ENCODE data around the gene ALMS1. TPM values are rescaled to one million over a fixed set of nuclear protein-coding genes. Genes with fewer than 3 reads are reported as not detected.

Gene ALMS1
- total RNA-seq, 1 experiment from 2014 or later = 27.6 TPM

- no TSS peak for BruUV-seq (replicated peaks)
- Histone ChIP-seq H3K9ac (ENCODE audit: low read length) (no peak overlapping the region), H3K9me3 (ENCODE audit: low read length) (no peaks in the 10 kb centered on the region), H3K36me3 (ENCODE audit: low read depth, low read length) (no peaks in the 10 kb centered on the region), H2AFZ (ENCODE audit: low read length) (no peak overlapping the region), H3K9me2 (replicated peaks; ENCODE audit: low read length) (no peaks in the 10 kb centered on the region), H3K4me2 (ENCODE audit: low read length) (no peak overlapping the region), H4K20me1 (ENCODE audit: low read length) (no peaks in the 10 kb centered on the region), H3K79me2 (ENCODE audit: low read length) (no peaks in the 10 kb centered on the region), H3K4me1 (ENCODE audit: insufficient read depth, low read length) (no peaks in the 10 kb centered on the region), H3F3A (ENCODE audit: low read length, unreplicated experiment) (no peaks in the 10 kb centered on the region), H3K27me3 (ENCODE audit: low read length) (peaks cover 39% of the 10 kb centered on the region), H3K27ac (ENCODE audit: low read length) (no peak overlapping the region), H3K4me3 (ENCODE audit: low read length) (no peak overlapping the region)
- ATAC-seq (no peak), DNase-seq (no peak)
- POLR2A ChIA-PET (ENCODE audit: unreplicated experiment) = no interaction called here
- TF ChIP-seq EZH2phosphoT487 (IDR thresholded peaks at IDR 0.05; ENCODE audit: borderline replicate concordance, low read length) (no peak), EZH2 (IDR thresholded peaks at IDR 0.05; ENCODE audit: low read length, unreplicated experiment) (no peak), CTCF (conservative IDR thresholded peaks at IDR 0.05; ENCODE audit: low read depth, low read length) (no peak)
- intact Hi-C loops (cut with micrococcal nuclease) = no loop called here
- CTCF ChIA-PET = no interaction called here
These were observed 19.6 kb upstream of the ALMS1 start for GRCh38 chr2:73366060-73366459.

GRCh38 chr2:73368781-73369180, 16.9 kb upstream of the ALMS1 start:
- intact Hi-C loops (cut with micrococcal nuclease) = no loop called here
- CTCF ChIA-PET = no interaction called here
- H3K27me3 ChIP-seq (ENCODE audit: low read length) = peaks cover 47% of the 10 kb centered on the region; the same call in 1 of the 2 replicates
- H4K20me1 ChIP-seq (ENCODE audit: low read length) = no peaks in the 10 kb centered on the region
- no peaks in the 10 kb centered on the region for H3K4me1 ChIP-seq (ENCODE audit: insufficient read depth, low read length)
- TF ChIP-seq EZH2phosphoT487 (IDR thresholded peaks at IDR 0.05; ENCODE audit: borderline replicate concordance, low read length) (no peak), EZH2 (IDR thresholded peaks at IDR 0.05; ENCODE audit: low read length, unreplicated experiment) (no peak), CTCF (conservative IDR thresholded peaks at IDR 0.05; ENCODE audit: low read depth, low read length) (no peak)
- no peaks in the 10 kb centered on the region for H3F3A ChIP-seq (ENCODE audit: low read length, unreplicated experiment)
- H3K9ac ChIP-seq (ENCODE audit: low read length) = no peak overlapping the region
- H3K36me3 ChIP-seq (ENCODE audit: low read depth, low read length) = no peaks in the 10 kb centered on the region
- H2AFZ ChIP-seq (ENCODE audit: low read length) = no peak overlapping the region
- H3K9me2 ChIP-seq (replicated peaks; ENCODE audit: low read length) = no peaks in the 10 kb centered on the region
- H3K27ac ChIP-seq (ENCODE audit: low read length) = no peak overlapping the region
- no peaks in the 10 kb centered on the region for H3K9me3 ChIP-seq (ENCODE audit: low read length)
- BruUV-seq (replicated peaks) = no TSS peak
- DNase-seq = no peak
- POLR2A ChIA-PET (ENCODE audit: unreplicated experiment) = interaction anchor here (0.6 kb wide), 1 partner anchor 136 kb away, joined by 4 read pairs; the partner anchor contains the start of gene PRADC1
- no peak overlapping the region for H3K4me3 ChIP-seq (ENCODE audit: low read length)
- no peaks in the 10 kb centered on the region for H3K79me2 ChIP-seq (ENCODE audit: low read length)
- no peak overlapping the region for H3K4me2 ChIP-seq (ENCODE audit: low read length)
- ATAC-seq = no peak

- Histone ChIP-seq H4K20me1 (ENCODE audit: low read length) (no peaks in the 10 kb centered on the region), H3K4me2 (ENCODE audit: low read length) (no peak overlapping the region), H2AFZ (ENCODE audit: low read length) (no peak overlapping the region), H3K27me3 (ENCODE audit: low read length) (peaks cover 45% of the 10 kb centered on the region; the same call in 1 of the 2 replicates), H3K9me2 (replicated peaks; ENCODE audit: low read length) (no peaks in the 10 kb centered on the region), H3K9me3 (ENCODE audit: low read length) (no peaks in the 10 kb centered on the region), H3K4me3 (ENCODE audit: low read length) (no peak overlapping the region), H3K27ac (ENCODE audit: low read length) (no peak overlapping the region), H3K4me1 (ENCODE audit: insufficient read depth, low read length) (no peaks in the 10 kb centered on the region), H3K9ac (ENCODE audit: low read length) (no peak overlapping the region), H3F3A (ENCODE audit: low read length, unreplicated experiment) (no peaks in the 10 kb centered on the region), H3K79me2 (ENCODE audit: low read length) (no peaks in the 10 kb centered on the region), H3K36me3 (ENCODE audit: low read depth, low read length) (no peaks in the 10 kb centered on the region)
- no TSS peak for BruUV-seq (replicated peaks)
- ATAC-seq (no peak), DNase-seq (no peak)
- ChIA-PET POLR2A (ENCODE audit: unreplicated experiment) (no interaction called here), CTCF (no interaction called here)
- TF ChIP-seq CTCF (conservative IDR thresholded peaks at IDR 0.05; ENCODE audit: low read depth, low read length) (no peak), EZH2phosphoT487 (IDR thresholded peaks at IDR 0.05; ENCODE audit: borderline replicate concordance, low read length) (no peak), EZH2 (IDR thresholded peaks at IDR 0.05; ENCODE audit: low read length, unreplicated experiment) (no peak)
- intact Hi-C loops (cut with micrococcal nuclease) = no loop called here
These were observed 15.3 kb upstream of the ALMS1 start for GRCh38 chr2:73370348-73370747.

All from PC-3 (cell line).